Peyer's patch (tissue), 4 donors: ENCODE measurements around the gene OVOL3. TPM values are rescaled to one million over a fixed set of nuclear protein-coding genes. Genes with fewer than 3 reads are reported as not detected.
"Not testable (repeated sequence)": the region's sequence is repeated elsewhere in the genome, so short reads cannot be mapped to it uniquely, and the experiment has no call there.

Source experiments
- DNase-seq, 3 donors: peaks; one replicate each; pipeline ENCODE4 v3.0.0-alpha.2; 2017 to 2019
- H3K27ac ChIP-seq, 4 donors: fragments of 200-600 bp; sonication (generic); one replicate each; pipeline ENCODE4 v1.5.1; 2016 to 2019
- H3K27me3 ChIP-seq, 2 donors: fragments of 200-600 bp; sonication (generic); one replicate each; pipeline ENCODE4 v1.5.1; 2019
- H3K36me3 ChIP-seq, 3 donors: fragments of 200-600 bp; sonication (generic); one replicate each; pipeline ENCODE4 v1.5.1; 2016 to 2019
- H3K4me1 ChIP-seq, 4 donors: fragments of 200-600 bp; sonication (generic); one replicate each; pipeline ENCODE4 v1.5.1; 2016 to 2019
- H3K4me3 ChIP-seq, 4 donors: fragments of 200-600 bp; sonication (generic); 1 replicate in 3 of 4; 2 replicates in 1 of 4; pipeline ENCODE4 v1.5.1; 2016 to 2019; ENCODE audit warnings: mild to moderate bottlenecking in 1 of 4
- H3K9me3 ChIP-seq, 4 donors: fragments of 200-600 bp; sonication (generic); one replicate each; pipeline ENCODE4 v1.5.1; 2016 to 2019; ENCODE audit warnings: mild to moderate bottlenecking in 1 of 4
- POLR2A ChIP-seq, 2 donors: fragments of 450-650 bp; IDR thresholded peaks; one replicate each; pipeline ENCODE4 v1.5.1; 2017; ENCODE audit warnings: antibody characterized with exemption in 2 of 2, mild to moderate bottlenecking in 2 of 2, moderate library complexity in 2 of 2
- total RNA-seq, 4 donors: library from RNA; depleted of rRNA; stranded (reverse); fragments of >200 nt; gene quantifications; one replicate each; pipeline ENCODE4 v1.1.0, GENCODE V29; 2016
- TF ChIP-seq, protein P1 (sequence below), 6 experiments: fragments of 450-650 bp in 4 of 6; fragments of 200-600 bp in 2 of 6; sonication (generic) in 1 of 6; IDR thresholded peaks; one replicate each; pipeline ENCODE4 v1.5.1; 2017 to 2019; ENCODE audit warnings: antibody characterized with exemption in 6 of 6, mild to moderate bottlenecking in 3 of 6, moderate library complexity in 1 of 6

The OVOL3 gene
- total RNA-seq, 4 donors from 2014 or later = not detected

- Histone ChIP-seq H3K9me3 (no peaks in the 10 kb centered on the region), H3K4me1 (peaks cover 0 to 3% (median 2%) of the 10 kb centered on the region in 4 donors), H3K36me3 (peaks cover 0 to 74% (median 0%) of the 10 kb centered on the region in 3 donors), H3K4me3 (no peak overlapping the region), H3K27ac (no peak overlapping the region), H3K27me3 (no peaks in the 10 kb centered on the region)
- TF ChIP-seq POLR2A (IDR thresholded peaks at IDR 0.05) = no peak
- TF ChIP-seq, protein P1, sequence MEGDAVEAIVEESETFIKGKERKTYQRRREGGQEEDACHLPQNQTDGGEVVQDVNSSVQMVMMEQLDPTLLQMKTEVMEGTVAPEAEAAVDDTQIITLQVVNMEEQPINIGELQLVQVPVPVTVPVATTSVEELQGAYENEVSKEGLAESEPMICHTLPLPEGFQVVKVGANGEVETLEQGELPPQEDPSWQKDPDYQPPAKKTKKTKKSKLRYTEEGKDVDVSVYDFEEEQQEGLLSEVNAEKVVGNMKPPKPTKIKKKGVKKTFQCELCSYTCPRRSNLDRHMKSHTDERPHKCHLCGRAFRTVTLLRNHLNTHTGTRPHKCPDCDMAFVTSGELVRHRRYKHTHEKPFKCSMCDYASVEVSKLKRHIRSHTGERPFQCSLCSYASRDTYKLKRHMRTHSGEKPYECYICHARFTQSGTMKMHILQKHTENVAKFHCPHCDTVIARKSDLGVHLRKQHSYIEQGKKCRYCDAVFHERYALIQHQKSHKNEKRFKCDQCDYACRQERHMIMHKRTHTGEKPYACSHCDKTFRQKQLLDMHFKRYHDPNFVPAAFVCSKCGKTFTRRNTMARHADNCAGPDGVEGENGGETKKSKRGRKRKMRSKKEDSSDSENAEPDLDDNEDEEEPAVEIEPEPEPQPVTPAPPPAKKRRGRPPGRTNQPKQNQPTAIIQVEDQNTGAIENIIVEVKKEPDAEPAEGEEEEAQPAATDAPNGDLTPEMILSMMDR (IDR thresholded peaks at IDR 0.05) = no peak
- no peak for DNase-seq
Observed at GRCh38 chr19:36121486-36122124, 10.7 kb downstream of the OVOL3 start.

- H3K36me3 ChIP-seq = peaks cover 0 to 52% (median 0%) of the 10 kb centered on the region in 3 donors
- no peaks in the 10 kb centered on the region for H3K9me3 ChIP-seq
- H3K27me3 ChIP-seq = no peaks in the 10 kb centered on the region
- no peak overlapping the region for H3K4me3 ChIP-seq
- no peak for TF ChIP-seq POLR2A (IDR thresholded peaks at IDR 0.05)
- TF ChIP-seq, protein P1 (IDR thresholded peaks at IDR 0.05) = no peak
- no peak overlapping the region for H3K27ac ChIP-seq
- no peak for DNase-seq
- peaks cover 0 to 5% (median 2%) of the 10 kb centered on the region in 4 donors for H3K4me1 ChIP-seq
Observed at GRCh38 chr19:36125557-36125956, 14.6 kb downstream of the OVOL3 start.

- Histone ChIP-seq H3K9me3 (no peaks in the 10 kb centered on the region), H3K4me3 (peak overlapping the region; percentile 52 to 60 (median 54)), H3K27me3 (no peaks in the 10 kb centered on the region), H3K4me1 (peaks cover 0 to 5% (median 2%) of the 10 kb centered on the region in 4 donors), H3K36me3 (peaks cover 0 to 26% (median 0%) of the 10 kb centered on the region in 3 donors), H3K27ac (peak overlapping the region; percentile 82 to 92 (median 90))
- TF ChIP-seq POLR2A (IDR thresholded peaks at IDR 0.05) = no peak
- TF ChIP-seq, protein P1 (IDR thresholded peaks at IDR 0.05) = no peak
- DNase-seq = peak in 2 of 3 donors; percentile 77 to 78
Observed at GRCh38 chr19:36128392-36128736, 17.4 kb downstream of the OVOL3 start.

DNA sequence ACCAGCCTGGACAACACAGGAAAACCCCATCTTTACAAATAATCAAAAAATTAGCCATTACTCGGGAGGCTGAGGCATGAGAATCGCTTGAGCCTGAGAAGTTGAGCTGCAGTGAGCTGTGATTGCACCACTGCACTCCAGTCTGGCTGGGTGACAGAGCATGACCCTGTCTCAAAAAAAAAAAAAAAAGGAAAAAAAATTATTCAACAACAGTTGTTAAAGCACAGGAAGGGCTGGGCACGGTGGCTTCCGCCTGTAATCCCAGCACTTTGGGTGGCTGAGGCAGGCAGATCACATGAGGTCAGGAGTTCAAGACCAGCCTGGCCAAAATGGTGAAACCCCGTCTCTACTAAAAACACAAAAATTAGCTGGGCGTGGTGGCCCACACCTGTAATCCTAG, 20.3 kb downstream of the OVOL3 start:
- not testable (repeated sequence) for H3K4me1 ChIP-seq

DNA sequence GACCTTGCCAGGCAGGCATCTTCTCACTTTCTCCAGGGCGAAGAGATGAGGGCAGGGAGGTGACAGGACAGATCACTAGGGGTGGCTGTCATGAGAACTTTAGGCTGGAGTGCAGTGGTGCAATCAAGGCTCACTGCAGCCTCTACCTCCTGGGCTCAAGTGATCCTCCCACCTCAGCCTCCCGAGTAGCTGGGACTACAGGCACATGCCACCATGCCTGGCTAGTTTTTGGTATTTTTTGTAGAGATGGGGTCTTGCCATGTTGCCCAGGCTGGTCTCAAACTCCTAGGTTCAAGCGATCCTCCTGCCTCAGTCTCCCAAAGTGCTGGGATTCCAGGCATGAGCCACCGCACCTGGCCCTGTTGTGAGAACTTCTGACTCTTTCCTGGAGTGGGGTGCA, 23.9 kb downstream of the OVOL3 start:
- H3K36me3 ChIP-seq, DNase-seq, H3K4me1 ChIP-seq, H3K9me3 ChIP-seq, H3K27ac ChIP-seq, H3K4me3 ChIP-seq, H3K27me3 ChIP-seq: not testable (repeated sequence)

More for the DNA sequence above, 20.3 kb downstream of the OVOL3 start:
- not testable (repeated sequence) for H3K36me3 ChIP-seq, DNase-seq, H3K9me3 ChIP-seq, H3K27ac ChIP-seq, H3K4me3 ChIP-seq, H3K27me3 ChIP-seq

DNA sequence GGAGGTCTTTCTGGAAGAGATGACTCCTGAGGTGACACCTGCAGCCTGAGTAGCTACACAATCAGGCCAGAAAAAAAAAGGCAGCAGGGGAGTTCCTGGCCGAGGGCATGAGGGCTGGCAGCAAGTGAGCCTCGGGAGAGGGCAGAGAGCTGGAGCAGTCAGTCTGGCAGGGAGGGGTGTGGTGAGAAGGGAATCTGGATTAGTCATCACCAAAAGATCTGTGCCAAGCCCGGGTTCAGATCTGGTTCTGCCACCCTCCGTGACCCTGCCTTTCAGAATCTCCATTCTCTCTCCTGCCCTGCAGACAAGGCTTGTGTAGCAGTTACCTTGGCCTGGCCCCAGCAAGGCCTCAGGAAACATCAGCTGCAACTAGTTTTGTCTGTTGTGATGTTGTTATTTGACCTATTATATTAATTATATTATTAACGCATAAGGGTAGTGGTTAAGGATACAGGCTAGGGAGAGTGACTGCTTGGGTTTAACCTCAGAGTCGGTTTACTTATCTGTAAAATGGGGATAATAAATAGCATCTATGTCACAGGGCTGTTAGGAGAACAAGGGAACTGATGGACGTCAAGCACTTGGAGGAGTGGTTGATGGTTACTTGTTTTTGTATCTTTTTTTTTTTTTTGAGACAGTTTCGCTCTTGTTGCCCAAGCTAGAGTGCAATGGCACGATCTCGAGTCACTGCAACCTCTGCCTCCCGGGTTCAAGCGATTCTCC, 26.2 kb downstream of the OVOL3 start:
- no peaks in the 10 kb centered on the region for H3K9me3 ChIP-seq
- peak overlapping the region in 3 of 4 donors; percentile 53 to 78 (median 66) for H3K27ac ChIP-seq
- peaks cover 0 to 17% (median 5%) of the 10 kb centered on the region in 4 donors for H3K4me1 ChIP-seq
- TF ChIP-seq, protein P1 (IDR thresholded peaks at IDR 0.05) = no peak
- TF ChIP-seq POLR2A (IDR thresholded peaks at IDR 0.05) = peak; percentile 42 to 46
- H3K4me3 ChIP-seq = peak overlapping the region in 1 of 4 donors; percentile 1
- peak in 2 of 3 donors; percentile 75 to 79 for DNase-seq
- no peaks in the 10 kb centered on the region for H3K27me3 ChIP-seq
- peaks cover 0 to 6% (median 0%) of the 10 kb centered on the region in 3 donors for H3K36me3 ChIP-seq
